H1 (cell line): ENCODE data around the gene BLOC1S4. TPM values are rescaled to one million over a fixed set of nuclear protein-coding genes. Genes with fewer than 3 reads are reported as not detected.
"Not testable (repeated sequence)": the region's sequence is repeated elsewhere in the genome, so short reads cannot be mapped to it uniquely, and the experiment has no call there.

Source experiments
- CTCF ChIA-PET: fragments of 300-600 bp; sonication (Branson Sonifier 250); formaldehyde crosslinking; loops from one replicate; lab custom pipeline; 2021; ENCODE audit not compliant: partially characterized antibody; lab: Charles Lee
- POLR2A ChIA-PET: fragments of 300-600 bp; sonication (Branson Sonifier 250); formaldehyde crosslinking; loops from one replicate; lab custom pipeline; 2021; ENCODE audit warnings: inconsistent platforms; ENCODE audit not compliant: partially characterized antibody; lab: Charles Lee
- DNase-seq, 2 experiments: peaks; one replicate each; pipeline versions ENCODE4 v3.0.0 to v3.0.0-alpha.2; 2010 to 2022; ENCODE audit warnings: low spot score in 2 of 2, low read depth in 1 of 2, mixed read lengths in 1 of 2
- FAIRE-seq: peaks from 2 replicates; lab custom pipeline; 2011; peaks lifted over from hg19 to GRCh38; lab: Jason Lieb, UNC
- H2AFZ ChIP-seq: 2 replicates; pipeline ENCODE4 v1.8.1; 2012; ENCODE audit warnings: low read length, inconsistent platforms
- H2AK5ac ChIP-seq: 2 replicates; pipeline ENCODE4 v1.6.1; 2013; ENCODE audit warnings: low read depth, low read length
- H2BK120ac ChIP-seq: replicated peaks from 2 replicates; pipeline ENCODE3; 2013; ENCODE audit warnings: low read depth, low read length, inconsistent platforms
- H2BK12ac ChIP-seq: 2 replicates; pipeline ENCODE4 v1.6.1; 2013; ENCODE audit warnings: low read depth, low read length
- H2BK15ac ChIP-seq: 2 replicates; pipeline ENCODE4 v1.6.1; 2013; ENCODE audit warnings: low read length
- H2BK20ac ChIP-seq: 2 replicates; pipeline ENCODE4 v1.6.1; 2013; ENCODE audit warnings: low read length
- H2BK5ac ChIP-seq: 2 replicates; pipeline ENCODE4 v1.6.1; 2013; ENCODE audit warnings: low read depth, low read length
- H3K14ac ChIP-seq: 2 replicates; pipeline ENCODE4 v1.6.1; 2013; ENCODE audit warnings: inconsistent platforms; ENCODE audit not compliant: insufficient read length
- H3K18ac ChIP-seq: 2 replicates; pipeline ENCODE4 v1.6.1; 2013; ENCODE audit warnings: low read length; ENCODE audit errors: extremely low read depth
- H3K23ac ChIP-seq: 2 replicates; pipeline ENCODE4 v1.6.1; 2013; ENCODE audit warnings: inconsistent platforms; ENCODE audit not compliant: insufficient read length
- H3K23me2 ChIP-seq: 2 replicates; pipeline ENCODE4 v1.6.1; 2013; ENCODE audit warnings: low read depth, low read length
- H3K27ac ChIP-seq: 2 replicates; pipeline ENCODE4 v1.6.1; 2011; ENCODE audit warnings: low read depth, low read length, inconsistent platforms
- H3K27me3 ChIP-seq, 4 experiments: replicated peaks in 1 of 4; 1 replicate in 1 of 4; 2 replicates in 3 of 4; pipeline versions ENCODE4 v1.6.1 to v1.8.1; 2011 to 2013; ENCODE audit warnings: low read length in 3 of 4, mild to moderate bottlenecking in 3 of 4, inconsistent platforms in 2 of 4, mixed read lengths in 2 of 4, moderate library complexity in 1 of 4; ENCODE audit not compliant: control insufficient read depth in 3 of 4, insufficient read depth in 3 of 4; ENCODE audit errors: extremely low read depth in 1 of 4
- H3K36me3 ChIP-seq, 4 experiments: 2 replicates each; pipeline versions ENCODE4 v1.6.1 to v1.8.1; 2011 to 2013; ENCODE audit warnings: mild to moderate bottlenecking in 4 of 4, low read length in 3 of 4, moderate library complexity in 2 of 4, control low read depth in 1 of 4, inconsistent platforms in 1 of 4; ENCODE audit not compliant: insufficient read depth in 4 of 4, control insufficient read depth in 2 of 4
- H3K4ac ChIP-seq: replicated peaks from 2 replicates; pipeline ENCODE3; 2013; ENCODE audit warnings: low read length, low read depth, mixed read lengths, inconsistent platforms; ENCODE audit not compliant: insufficient read length
- H3K4me1 ChIP-seq, 4 experiments: replicated peaks in 1 of 4; 1 replicate in 1 of 4; 2 replicates in 3 of 4; pipeline versions ENCODE4 v1.6.1 to v1.8.1; 2011 to 2013; ENCODE audit warnings: low read length in 3 of 4, inconsistent platforms in 2 of 4, mixed read lengths in 1 of 4; ENCODE audit not compliant: insufficient read depth in 4 of 4, control insufficient read depth in 3 of 4
- H3K4me2 ChIP-seq, 2 experiments: 2 replicates each; pipeline versions ENCODE4 v1.6.1 to v1.8.1; 2011 to 2013; ENCODE audit warnings: low read depth in 2 of 2, low read length in 2 of 2, control low read depth in 1 of 2, inconsistent platforms in 1 of 2, mild to moderate bottlenecking in 1 of 2; ENCODE audit not compliant: insufficient read depth in 1 of 2
- H3K4me3 ChIP-seq, 4 experiments: fragments of 200-600, 300-600 bp in 1 of 4; sonication (generic), shearing (Covaris generic), sonication (Bioruptor Twin) in 1 of 4; 2 replicates each; pipeline versions ENCODE4 v1.5.1 to v1.8.1; 2011 to 2016; ENCODE audit warnings: low read length in 4 of 4, low read depth in 3 of 4, control low read depth in 2 of 4, inconsistent platforms in 2 of 4, mild to moderate bottlenecking in 2 of 4, mixed read lengths in 1 of 4, moderate library complexity in 1 of 4; ENCODE audit not compliant: insufficient read depth in 2 of 4; ENCODE audit errors: extremely low read depth in 1 of 4
- H3K56ac ChIP-seq: replicated peaks from 2 replicates; pipeline ENCODE3; 2013; ENCODE audit warnings: low read depth, mild to moderate bottlenecking, mixed read lengths, low read length, inconsistent platforms; ENCODE audit not compliant: insufficient read length
- H3K79me1 ChIP-seq: 2 replicates; pipeline ENCODE4 v1.6.1; 2013; ENCODE audit warnings: low read depth, low read length, control low read depth
- H3K79me2 ChIP-seq, 2 experiments: 2 replicates each; pipeline versions ENCODE4 v1.6.1 to v1.8.1; 2012 to 2013; ENCODE audit warnings: low read length in 2 of 2, mild to moderate bottlenecking in 2 of 2, inconsistent platforms in 1 of 2; ENCODE audit not compliant: insufficient read depth in 2 of 2, control insufficient read depth in 1 of 2
- H3K9ac ChIP-seq, 4 experiments: replicated peaks in 1 of 4; 1 replicate in 1 of 4; 2 replicates in 3 of 4; pipeline versions ENCODE4 v1.6.1 to v1.8.1; 2011 to 2013; ENCODE audit warnings: low read depth in 3 of 4, low read length in 3 of 4, control low read depth in 2 of 4, mild to moderate bottlenecking in 2 of 4, moderate library complexity in 2 of 4, inconsistent platforms in 1 of 4; ENCODE audit errors: extremely low read depth in 1 of 4
- H3K9me3 ChIP-seq, 2 experiments: 2 replicates each; pipeline versions ENCODE4 v1.6.1 to v1.8.1; 2012 to 2013; ENCODE audit warnings: mild to moderate bottlenecking in 2 of 2, moderate library complexity in 2 of 2, control low read depth in 1 of 2, inconsistent platforms in 1 of 2, low read depth in 1 of 2, low read length in 1 of 2, mixed read lengths in 1 of 2; ENCODE audit not compliant: insufficient read depth in 2 of 2
- H4K20me1 ChIP-seq, 2 experiments: replicated peaks in 1 of 2; 2 replicates each; pipeline versions ENCODE3 to v1.8.1; 2011 to 2013; ENCODE audit warnings: inconsistent platforms in 2 of 2, low read length in 2 of 2, mild to moderate bottlenecking in 1 of 2; ENCODE audit not compliant: insufficient read depth in 2 of 2, control insufficient read depth in 1 of 2
- H4K5ac ChIP-seq: 2 replicates; pipeline ENCODE4 v1.6.1; 2013; ENCODE audit warnings: low read length, low read depth, mixed read lengths, inconsistent platforms; ENCODE audit not compliant: insufficient read length
- H4K8ac ChIP-seq: 2 replicates; pipeline ENCODE4 v1.8.0; 2013; ENCODE audit warnings: mild to moderate bottlenecking, moderate library complexity, low read length, inconsistent platforms; ENCODE audit not compliant: insufficient read depth; ENCODE audit errors: extremely low read depth
- H4K91ac ChIP-seq: replicated peaks from 2 replicates; pipeline ENCODE3; 2013; ENCODE audit warnings: low read length, mixed read lengths, inconsistent platforms; ENCODE audit not compliant: insufficient read length
- SP1 ChIP-seq: IDR thresholded peaks from 2 replicates; pipeline ENCODE4 v1.6.1; 2011; ENCODE audit warnings: low read depth, low read length
- TBP ChIP-seq: IDR thresholded peaks from 2 replicates; pipeline ENCODE4 v1.6.1; 2011; ENCODE audit warnings: low read depth, low read length, improper control_type of control experiment
- WGBS, 2 experiments: shearing (Covaris generic) in 1 of 2; methylation state at CpG; one replicate each; pipeline versions ENCODE4 v1.1.6 to v1.1.7; 2013 to 2015; ENCODE audit warnings: low lambda C conversion rate in 2 of 2, mixed read lengths in 2 of 2, inconsistent platforms in 1 of 2, low coverage in 1 of 2, missing lambda C conversion rate in 1 of 2; ENCODE audit not compliant: insufficient replicate concordance in 2 of 2, insufficient coverage in 1 of 2, insufficient read length in 1 of 2; ENCODE audit errors: extremely low coverage in 1 of 2, missing lambda C conversion rate in 1 of 2; 5-methylcytosine and 5-hydroxymethylcytosine counted together
- polyA plus RNA-seq, 7 experiments: library from polyadenylated mRNA; depleted of rRNA in 3 of 7; stranded (reverse) in 5 of 7; unstranded in 2 of 7; fragments of >200 nt in 5 of 7; fragments of 200-250 nt in 2 of 7; gene quantifications; 1 replicate in 5 of 7; 2 replicates in 1 of 7; 4 replicates in 1 of 7; pipeline versions ENCODE4 v1.2.1 to v1.2.3, GENCODE V29; 2011 to 2013; ENCODE audit warnings: missing spikeins in 2 of 7, mixed read lengths in 2 of 7
- total RNA-seq: library from RNA; stranded (reverse); fragmentation: NEBNext Ultra II Directional; extraction: Animal tissue kit (Norgen Biotek cat#: 25700); gene quantifications from 2 replicates; pipeline ENCODE4 v1.2.1, GENCODE V29; 2021

Gene BLOC1S4
- total and polyA plus RNA-seq, 2 of the 8 experiments (the other 6 are each of a cell fraction or from before 2014, with no cell fraction given): 19.1 to 27.8 TPM

DNA sequence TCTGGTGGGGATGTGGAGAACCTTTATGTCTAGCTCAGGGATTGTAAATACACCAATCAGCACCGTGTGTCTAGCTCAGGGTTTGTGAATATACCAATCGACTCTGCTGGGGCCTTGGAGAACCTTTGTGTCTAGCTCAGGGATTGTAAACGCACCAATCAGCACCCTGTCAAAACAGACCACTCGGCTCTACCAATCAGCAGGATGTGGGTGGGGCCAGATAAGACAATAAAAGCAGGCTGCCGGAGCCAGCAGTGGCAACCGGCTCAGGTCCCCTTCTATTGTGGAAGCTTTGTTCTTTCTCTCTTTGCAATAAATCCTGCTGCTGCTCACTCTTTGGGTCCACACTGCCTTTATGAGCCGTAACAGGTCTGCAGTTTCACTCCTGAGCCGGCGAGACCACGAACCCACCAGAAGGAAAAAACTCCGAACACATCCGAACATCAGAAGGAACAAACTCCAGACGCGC lies 42.7 kb upstream of the BLOC1S4 start:
- Histone ChIP-seq H3K79me1 (peaks cover 12% of the 10 kb centered on the region), H3K4me3 (peak overlapping the region; percentile 71 to 79 (median 76)), H4K8ac (peak overlapping the region; percentile 72; the same call in 1 of the 2 replicates), H4K20me1 (peaks cover 15 to 21% of the 10 kb centered on the region in 2 experiments), H3K79me2 (peaks cover 0 to 29% of the 10 kb centered on the region in 2 experiments; a peak in 3 of 4 replicates), H3K4me2 (peak overlapping the region; percentile 86 to 92), H3K9ac (peak overlapping the region in 2 of 4 experiments; percentile 49 to 59; a peak in 2 of 7 replicates), H3K36me3 (peaks cover 8 to 15% (median 11%) of the 10 kb centered on the region in 4 experiments; a peak in 6 of 8 replicates)
- H3K56ac ChIP-seq, H3K27ac ChIP-seq, H3K23ac ChIP-seq, H3K18ac ChIP-seq, H4K5ac ChIP-seq, H2BK15ac ChIP-seq, H2AK5ac ChIP-seq, H2AFZ ChIP-seq, H3K14ac ChIP-seq, H3K9me3 ChIP-seq, H2BK12ac ChIP-seq, H2BK5ac ChIP-seq, H2BK120ac ChIP-seq, FAIRE-seq, DNase-seq, H4K91ac ChIP-seq, H3K27me3 ChIP-seq, H3K4ac ChIP-seq, H3K23me2 ChIP-seq, H2BK20ac ChIP-seq, H3K4me1 ChIP-seq: not testable (repeated sequence)
- 71% methylated on average over 14 of the region's 14 CpGs; no CpG with 5 or more reads in 1 of the 2 experiments for WGBS, 2 experiments
- POLR2A ChIA-PET: interaction anchor here (0.7 to 4.0 kb wide), 23 partner anchors 10 to 1316 kb away, joined by 3 to 36 read pairs (median 4); partner anchors contain the start of genes BLOC1S4, MAN2B2, MRFAP1 and MRFAP1L1
- TF ChIP-seq SP1: peak; percentile 71; the same call in 1 of the 2 replicates
- peak; percentile 60; the same call in 1 of the 2 replicates for TF ChIP-seq TBP
- CTCF ChIA-PET: interaction anchor here (0.6 to 3.9 kb wide), 4 partner anchors 9 to 28 kb away, joined by 3 to 29 read pairs (median 4); no protein-coding TSS in a partner anchor
